HCT116 (cell line): ENCODE measurements around the gene DMBX1. TPM values are rescaled to one million over a fixed set of nuclear protein-coding genes. Genes with fewer than 3 reads are reported as not detected.

Experiments used
- ATAC-seq: fragments of 200-7000 bp; cut with Tn5 transposase; 2 replicates; pipeline ENCODE4 v1.9.1; 2020; ENCODE audit warnings: mild to moderate bottlenecking, moderate library complexity
- BruUV-seq: library from RNA; stranded (reverse); fragments of 400-500 nt; replicated peaks from 2 replicates; lab custom pipeline; 2021; lab: Mats Ljungman, UMichigan
- CTCF ChIA-PET: fragments of 300-600 bp; sonication (Branson Sonifier 250); formaldehyde crosslinking; loops from one replicate; lab custom pipeline; 2021; ENCODE audit warnings: antibody characterized with exemption; lab: Charles Lee
- POLR2A ChIA-PET: fragments of 300-600, 350-600 bp; sonication (Branson Sonifier 250); formaldehyde crosslinking; loops from one replicate; lab custom pipeline; 2021; ENCODE audit warnings: antibody characterized with exemption; lab: Charles Lee
- RAD21 ChIA-PET, 2 experiments: fragments of 300-600 bp; sonication (Branson Sonifier 250); formaldehyde crosslinking; loops; one replicate each; lab custom pipeline; 2023; ENCODE audit warnings: low total read pairs in 2 of 2; ENCODE audit not compliant: uncharacterized antibody in 2 of 2, unreplicated experiment in 2 of 2, low non-redundant PET in 1 of 2; lab: Charles Lee
- DNase-seq: peaks from one replicate; pipeline ENCODE4 v3.0.0-alpha.2; 2010; ENCODE audit warnings: low read depth, low spot score
- H2AFZ ChIP-seq: fragments of 200-600 bp; shearing (Covaris generic), sonication (generic); 2 replicates; pipeline ENCODE4 v1.6.1; 2017; ENCODE audit warnings: low read depth, mixed run types, mixed read lengths, antibody characterized with exemption, low read length; ENCODE audit not compliant: poor library complexity, severe bottlenecking
- H3K27ac ChIP-seq: 2 replicates; pipeline ENCODE4 v1.5.1; 2012; ENCODE audit warnings: low read depth, low read length
- H3K27me3 ChIP-seq: fragments of 200-600 bp; sonication (generic); 2 replicates; pipeline ENCODE4 v1.6.1; 2016; ENCODE audit warnings: mixed run types, low read length, mixed read lengths; ENCODE audit not compliant: insufficient read depth
- H3K36me3 ChIP-seq, 2 experiments: fragments of 200-500 bp in 1 of 2; fragments of 200-600 bp in 1 of 2; sonication (Bioruptor generic) in 1 of 2; sonication (generic) in 1 of 2; 2 replicates each; pipeline versions ENCODE4 v1.5.1 to v1.6.1; 2014 to 2016; ENCODE audit warnings: low read length in 2 of 2, inconsistent platforms in 1 of 2, mixed read lengths in 1 of 2, mixed run types in 1 of 2; ENCODE audit not compliant: insufficient read depth in 2 of 2, control insufficient read depth in 1 of 2
- H3K4me1 ChIP-seq, 2 experiments: fragments of 200-600 bp in 1 of 2; sonication (generic) in 1 of 2; 2 replicates each; pipeline versions ENCODE4 v1.5.1 to v1.6.1; 2012 to 2017; ENCODE audit warnings: low read length in 2 of 2, inconsistent platforms in 1 of 2, mild to moderate bottlenecking in 1 of 2, mixed read lengths in 1 of 2, mixed run types in 1 of 2, moderate library complexity in 1 of 2; ENCODE audit not compliant: insufficient read depth in 2 of 2, control insufficient read depth in 1 of 2
- H3K4me2 ChIP-seq: fragments of 200-600 bp; sonication (generic); 2 replicates; pipeline ENCODE4 v1.6.1; 2017; ENCODE audit warnings: mixed run types, low read length, mixed read lengths
- H3K4me3 ChIP-seq, 2 experiments: fragments of 200-600 bp in 1 of 2; sonication (generic) in 1 of 2; replicated peaks in 1 of 2; 2 replicates each; pipeline ENCODE4 v1.5.1; 2011 to 2016; ENCODE audit warnings: low read length in 2 of 2, control low read depth in 1 of 2, low read depth in 1 of 2, mild to moderate bottlenecking in 1 of 2, mixed read lengths in 1 of 2, mixed run types in 1 of 2
- H3K79me2 ChIP-seq: fragments of 200-600 bp; sonication (generic); 2 replicates; pipeline ENCODE4 v1.6.1; 2017; ENCODE audit warnings: mild to moderate bottlenecking, mixed run types, low read length, moderate library complexity, mixed read lengths; ENCODE audit not compliant: insufficient read depth
- H3K9ac ChIP-seq: fragments of 200-600 bp; sonication (generic); 2 replicates; pipeline ENCODE4 v1.6.1; 2016; ENCODE audit warnings: low read length, mixed read lengths
- H3K9me2 ChIP-seq: fragments of 200-600 bp; sonication (generic), shearing (Covaris generic); 2 replicates; pipeline ENCODE4 v1.6.1; 2017; ENCODE audit warnings: mixed run types, mild to moderate bottlenecking, moderate library complexity; ENCODE audit not compliant: insufficient read depth
- H3K9me3 ChIP-seq, 2 experiments: fragments of 200-500 bp in 1 of 2; fragments of 200-600 bp in 1 of 2; sonication (Bioruptor generic) in 1 of 2; sonication (generic) in 1 of 2; 2 replicates each; pipeline ENCODE4 v1.6.1; 2014 to 2017; ENCODE audit warnings: low read length in 2 of 2, mixed read lengths in 2 of 2, inconsistent platforms in 1 of 2, low read depth in 1 of 2, mild to moderate bottlenecking in 1 of 2, mixed run types in 1 of 2, moderate library complexity in 1 of 2; ENCODE audit not compliant: control insufficient read depth in 1 of 2, insufficient read depth in 1 of 2
- H4K20me1 ChIP-seq: fragments of 200-600 bp; sonication (generic), shearing (Covaris generic); 2 replicates; pipeline ENCODE4 v1.6.1; 2017; ENCODE audit warnings: mixed run types, mild to moderate bottlenecking, moderate library complexity; ENCODE audit not compliant: insufficient read depth
- CBX3 ChIP-seq: IDR thresholded peaks from 2 replicates; pipeline ENCODE4 v1.6.1; 2012; ENCODE audit warnings: low read depth
- ELF1 ChIP-seq: IDR thresholded peaks from 2 replicates; pipeline ENCODE4 v1.6.1; 2012; ENCODE audit warnings: low read depth, borderline replicate concordance
- EZH2 ChIP-seq: fragments of 200-600 bp; sonication (generic); IDR thresholded peaks from 2 replicates; pipeline ENCODE4 v1.6.1; 2017; ENCODE audit warnings: antibody characterized with exemption, mixed run types
- EZH2phosphoT487 ChIP-seq: fragments of 200-600 bp; IDR thresholded peaks from 2 replicates; pipeline ENCODE4 v1.6.1; 2018; ENCODE audit warnings: antibody characterized with exemption, borderline replicate concordance
- JUND ChIP-seq: IDR thresholded peaks from 2 replicates; pipeline ENCODE4 v1.6.1; 2012
- MAX ChIP-seq: IDR thresholded peaks from 2 replicates; pipeline ENCODE4 v1.6.1; 2012
- POLR2A ChIP-seq: IDR thresholded peaks from 2 replicates; pipeline ENCODE4 v1.7.0; 2011; ENCODE audit warnings: borderline replicate concordance; ENCODE audit not compliant: insufficient read depth, insufficient read length; ENCODE audit errors: extremely low read depth
- POLR2AphosphoS5 ChIP-seq: IDR thresholded peaks from 2 replicates; pipeline ENCODE4 v1.6.1; 2011; ENCODE audit warnings: mild to moderate bottlenecking, low read depth, low read length, moderate library complexity
- RAD21 ChIP-seq: IDR thresholded peaks from 2 replicates; pipeline ENCODE4 v1.6.1; 2012; ENCODE audit warnings: low read depth, mild to moderate bottlenecking
- REST ChIP-seq: IDR thresholded peaks from 2 replicates; pipeline ENCODE4 v1.6.1; 2012; ENCODE audit warnings: low read depth
- SIN3A ChIP-seq: IDR thresholded peaks from 2 replicates; pipeline ENCODE4 v1.6.1; 2012; ENCODE audit warnings: low read depth
- SP1 ChIP-seq: IDR thresholded peaks from 2 replicates; pipeline ENCODE4 v1.6.1; 2012; ENCODE audit warnings: low read depth
- SRF ChIP-seq: IDR thresholded peaks from 2 replicates; pipeline ENCODE4 v1.6.1; 2012; ENCODE audit warnings: low read depth
- TCF7L2 ChIP-seq: IDR thresholded peaks from 2 replicates; pipeline ENCODE4 v1.7.0; 2011; ENCODE audit warnings: borderline replicate concordance, inconsistent platforms; ENCODE audit not compliant: insufficient read depth, insufficient read length; ENCODE audit errors: extremely low read depth
- ZBTB33 ChIP-seq: IDR thresholded peaks from 2 replicates; pipeline ENCODE4 v1.6.1; 2011; ENCODE audit warnings: mild to moderate bottlenecking, low read length, moderate library complexity; ENCODE audit not compliant: insufficient replicate concordance; ENCODE audit errors: extremely low read depth
- ZFX ChIP-seq: fragments of 450-650 bp; IDR thresholded peaks from 2 replicates; pipeline ENCODE4 v1.6.1; 2017
- ZNF274 ChIP-seq: fragments of 200-500 bp; sonication (Bioruptor generic); IDR thresholded peaks from 2 replicates; pipeline ENCODE4 v1.6.1; 2014; ENCODE audit warnings: mild to moderate bottlenecking, low read depth, low read length, inconsistent platforms
- intact Hi-C: fragments of 100-400 bp; cut with micrococcal nuclease; formaldehyde crosslinking; loops from 2 replicates; pipeline ENCODE4 v1.10.0; 2022
- total RNA-seq: library from RNA; stranded (reverse); gene quantifications from one replicate; pipeline ENCODE4 v1.2.1, GENCODE V29; 2021; ENCODE audit not compliant: unreplicated experiment
- TF ChIP-seq, protein P1 (sequence below): IDR thresholded peaks from 2 replicates; pipeline ENCODE4 v1.6.1; 2012
- TF ChIP-seq, protein P2 (sequence below), 3 experiments: fragments of 200-600 bp in 1 of 3; sonication (generic) in 1 of 3; IDR thresholded peaks in 2 of 3; conservative IDR thresholded peaks in 1 of 3; 2 replicates each; pipeline ENCODE4 v1.5.1; 2012 to 2017; ENCODE audit warnings: low read depth in 2 of 3, low read length in 2 of 3, antibody characterized with exemption in 1 of 3, borderline replicate concordance in 1 of 3, control low read depth in 1 of 3, mild to moderate bottlenecking in 1 of 3, mixed read lengths in 1 of 3, mixed run types in 1 of 3, moderate library complexity in 1 of 3; ENCODE audit not compliant: insufficient read depth in 1 of 3

Gene DMBX1
- total RNA-seq, 1 experiment from 2014 or later = 4.3 TPM

DNA sequence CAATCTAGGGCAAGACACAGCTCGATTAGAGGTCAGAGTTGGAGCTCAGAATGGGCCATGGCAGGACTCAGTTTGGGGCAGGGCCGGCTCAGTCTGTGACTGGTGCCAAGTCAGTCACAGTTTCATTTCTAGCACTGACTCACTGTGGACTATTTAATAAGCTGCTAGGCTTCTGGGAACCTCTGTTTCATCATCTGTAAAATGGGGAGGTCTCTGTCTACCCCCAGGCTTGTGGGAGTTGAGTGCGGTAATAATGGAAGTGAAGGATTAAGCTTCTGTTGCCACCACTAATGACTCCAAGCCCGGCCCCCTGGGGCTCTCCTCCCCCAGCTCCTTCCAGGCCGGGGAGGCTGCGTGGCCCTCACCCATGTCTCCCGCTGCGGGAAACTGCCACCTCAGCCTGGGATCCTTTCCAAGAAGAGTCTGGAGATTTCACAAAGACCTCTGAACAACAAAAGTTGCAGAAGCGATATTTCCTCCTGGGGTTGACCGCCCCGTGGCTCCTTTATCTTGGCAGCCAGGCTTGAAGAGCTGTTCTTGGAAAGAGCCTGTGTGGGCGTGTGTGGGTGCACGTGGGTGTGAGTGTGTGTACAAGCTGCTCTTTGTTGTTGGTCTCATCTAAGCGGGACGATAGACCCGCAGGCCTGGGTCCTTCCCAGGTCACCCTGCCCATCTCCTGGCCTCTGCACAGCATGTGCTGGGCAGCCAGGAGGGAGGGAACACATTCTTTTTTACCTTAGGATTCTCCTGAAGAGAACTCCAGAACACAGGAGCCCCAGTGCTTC, 32.7 kb downstream of the DMBX1 start:
- H3K4me3 ChIP-seq = no peak overlapping the region
- H3K36me3 ChIP-seq = no peaks in the 10 kb centered on the region
- H4K20me1 ChIP-seq = no peaks in the 10 kb centered on the region
- no TSS peak for BruUV-seq
- H3K4me2 ChIP-seq = peak overlapping the region; percentile 19; the same call in 1 of the 2 replicates
- H3K27ac ChIP-seq = no peak overlapping the region; the same call in 1 of the 2 replicates
- no peaks in the 10 kb centered on the region for H3K9me2 ChIP-seq
- DNase-seq (no peak), ATAC-seq (no peak)
- ChIA-PET POLR2A (no interaction called here), CTCF (interaction anchor here (0.8 to 1.8 kb wide), 5 partner anchors 9 to 80 kb away, joined by 4 to 9 read pairs (median 6); a partner anchor contains a TSS), RAD21 (no interaction called here)
- no peaks in the 10 kb centered on the region for H3K79me2 ChIP-seq
- H3K9me3 ChIP-seq = no peaks in the 10 kb centered on the region
- H3K27me3 ChIP-seq = no peaks in the 10 kb centered on the region
- no peak for TF ChIP-seq TCF7L2
- TF ChIP-seq SIN3A = no peak
- TF ChIP-seq SRF = no peak
- TF ChIP-seq ZFX = no peak
- TF ChIP-seq EZH2 = no peak
- TF ChIP-seq JUND = no peak
- no peak for TF ChIP-seq MAX
- TF ChIP-seq EZH2phosphoT487 = no peak
- TF ChIP-seq RAD21 = no peak
- TF ChIP-seq, protein P1, sequence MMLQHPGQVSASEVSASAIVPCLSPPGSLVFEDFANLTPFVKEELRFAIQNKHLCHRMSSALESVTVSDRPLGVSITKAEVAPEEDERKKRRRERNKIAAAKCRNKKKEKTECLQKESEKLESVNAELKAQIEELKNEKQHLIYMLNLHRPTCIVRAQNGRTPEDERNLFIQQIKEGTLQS = no peak
- TF ChIP-seq POLR2AphosphoS5 = no peak
- no peak for TF ChIP-seq POLR2A
- TF ChIP-seq ELF1 = no peak
- no peak for TF ChIP-seq REST
- TF ChIP-seq CBX3 = no peak
- no peak for TF ChIP-seq SP1
- no peak for TF ChIP-seq ZNF274
- TF ChIP-seq, protein P2, sequence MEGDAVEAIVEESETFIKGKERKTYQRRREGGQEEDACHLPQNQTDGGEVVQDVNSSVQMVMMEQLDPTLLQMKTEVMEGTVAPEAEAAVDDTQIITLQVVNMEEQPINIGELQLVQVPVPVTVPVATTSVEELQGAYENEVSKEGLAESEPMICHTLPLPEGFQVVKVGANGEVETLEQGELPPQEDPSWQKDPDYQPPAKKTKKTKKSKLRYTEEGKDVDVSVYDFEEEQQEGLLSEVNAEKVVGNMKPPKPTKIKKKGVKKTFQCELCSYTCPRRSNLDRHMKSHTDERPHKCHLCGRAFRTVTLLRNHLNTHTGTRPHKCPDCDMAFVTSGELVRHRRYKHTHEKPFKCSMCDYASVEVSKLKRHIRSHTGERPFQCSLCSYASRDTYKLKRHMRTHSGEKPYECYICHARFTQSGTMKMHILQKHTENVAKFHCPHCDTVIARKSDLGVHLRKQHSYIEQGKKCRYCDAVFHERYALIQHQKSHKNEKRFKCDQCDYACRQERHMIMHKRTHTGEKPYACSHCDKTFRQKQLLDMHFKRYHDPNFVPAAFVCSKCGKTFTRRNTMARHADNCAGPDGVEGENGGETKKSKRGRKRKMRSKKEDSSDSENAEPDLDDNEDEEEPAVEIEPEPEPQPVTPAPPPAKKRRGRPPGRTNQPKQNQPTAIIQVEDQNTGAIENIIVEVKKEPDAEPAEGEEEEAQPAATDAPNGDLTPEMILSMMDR (IDR thresholded peaks at IDR 0.05 in 2 of 3, conservative IDR thresholded peaks at IDR 0.05 in 1 of 3; ENCODE audit: borderline replicate concordance in 1 of 3, insufficient read depth in 1 of 3, low read depth in 2 of 3, low read length in 2 of 3) = no peak
- no peak for TF ChIP-seq ZBTB33
- intact Hi-C loops = no loop called here
- no peak overlapping the region for H3K9ac ChIP-seq
- H3K4me1 ChIP-seq = peaks cover 47 to 51% of the 10 kb centered on the region in 2 experiments
- no peak overlapping the region for H2AFZ ChIP-seq
